HEK293 (cell line): ENCODE data around the gene PSMD13.
A peak's percentile ranks its signal among the peaks of the same experiment; 100 is the strongest.
"Not testable (repeated sequence)": the region's sequence is repeated elsewhere in the genome, so short reads cannot be mapped to it uniquely, and the experiment has no call there.

Source experiments
- CTCF ChIA-PET: fragments of 350-600 bp; formaldehyde crosslinking; extraction: SDS; loops from one replicate; lab custom pipeline; 2021; ENCODE audit warnings: antibody characterized with exemption; lab: Yijun Ruan, JAX
- POLR2A ChIA-PET: fragments of 300-600 bp; formaldehyde crosslinking; extraction: SDS; loops from one replicate; lab custom pipeline; 2020; ENCODE audit warnings: antibody characterized with exemption, inconsistent platforms; lab: Yijun Ruan, JAX
- H3K27ac ChIP-seq: fragments of 200-500 bp; sonication (Bioruptor generic); 2 replicates; pipeline ENCODE4 v1.5.1; 2014; ENCODE audit warnings: low read depth, low read length, control low read depth, inconsistent platforms; ENCODE audit errors: extremely low read depth
- H3K36me3 ChIP-seq, 2 experiments: fragments of 200-500 bp in 1 of 2; sonication (Bioruptor generic) in 1 of 2; 1 replicate in 1 of 2; 2 replicates in 1 of 2; pipeline ENCODE4 v1.5.1; 2014 to 2017; ENCODE audit warnings: inconsistent platforms in 2 of 2, low read length in 2 of 2; ENCODE audit not compliant: control insufficient read depth in 2 of 2, insufficient read depth in 1 of 2
- H3K4me1 ChIP-seq: fragments of 200-500 bp; sonication (Bioruptor generic); 2 replicates; pipeline ENCODE4 v1.5.1; 2014; ENCODE audit warnings: mild to moderate bottlenecking, low read length, inconsistent platforms; ENCODE audit not compliant: control insufficient read depth, insufficient read depth
- H3K4me3 ChIP-seq: 2 replicates; pipeline ENCODE4 v1.5.1; 2011; ENCODE audit warnings: low read depth, mild to moderate bottlenecking, control low read depth, low read length, moderate library complexity
- H3K9me3 ChIP-seq: fragments of 200-500 bp; sonication (Bioruptor generic); 2 replicates; pipeline ENCODE4 v1.5.1; 2014; ENCODE audit warnings: low read depth, low read length, inconsistent platforms; ENCODE audit not compliant: control insufficient read depth, insufficient read depth
- AEBP2 ChIP-seq: fragments of 450-650 bp; formaldehyde crosslinking; IDR thresholded peaks from 2 replicates; pipeline ENCODE4 v1.5.1; 2016; ENCODE audit warnings: missing biosample characterization, missing genetic modification characterization, borderline replicate concordance
- GLIS2 ChIP-seq: fragments of 450-650 bp; formaldehyde crosslinking; IDR thresholded peaks from 2 replicates; pipeline ENCODE4 v1.5.1; 2016; ENCODE audit warnings: missing biosample characterization, missing genetic modification characterization
- KLF10 ChIP-seq: fragments of 450-650 bp; IDR thresholded peaks from 2 replicates; pipeline ENCODE4 v1.5.1; 2018; ENCODE audit warnings: missing biosample characterization, mild to moderate bottlenecking, missing genetic modification characterization
- KLF8 ChIP-seq: fragments of 450-650 bp; formaldehyde crosslinking; IDR thresholded peaks from 2 replicates; pipeline ENCODE4 v1.5.1; 2016; ENCODE audit warnings: missing biosample characterization, missing genetic modification characterization
- MEIS1 ChIP-seq: sonication (generic); formaldehyde crosslinking; IDR thresholded peaks from 2 replicates; pipeline ENCODE4 v1.8.1; 2022; ENCODE audit warnings: missing genetic modification reagents, mild to moderate bottlenecking, borderline replicate concordance
- PRDM10 ChIP-seq: fragments of 450-650 bp; formaldehyde crosslinking; IDR thresholded peaks from 2 replicates; pipeline ENCODE4 v1.5.1; 2016; ENCODE audit warnings: missing biosample characterization, missing genetic modification characterization
- REST ChIP-seq: fragments of 450-650 bp; formaldehyde crosslinking; IDR thresholded peaks from 2 replicates; pipeline ENCODE4 v1.5.1; 2016; ENCODE audit warnings: missing biosample characterization, missing genetic modification characterization
- ZBTB17 ChIP-seq: fragments of 450-650 bp; formaldehyde crosslinking; IDR thresholded peaks from 2 replicates; pipeline ENCODE4 v1.5.1; 2016; ENCODE audit warnings: missing biosample characterization, missing genetic modification characterization
- ZFHX2 ChIP-seq: fragments of 450-650 bp; formaldehyde crosslinking; conservative IDR thresholded peaks from 2 replicates; pipeline ENCODE4 v1.5.1; 2016; ENCODE audit warnings: missing biosample characterization, missing genetic modification characterization
- ZNF121 ChIP-seq: fragments of 450-650 bp; formaldehyde crosslinking; IDR thresholded peaks from 2 replicates; pipeline ENCODE4 v1.5.1; 2016; ENCODE audit warnings: missing biosample characterization, missing genetic modification characterization
- ZNF248 ChIP-seq: fragments of 450-650 bp; formaldehyde crosslinking; IDR thresholded peaks from 2 replicates; pipeline ENCODE4 v1.5.1; 2017; ENCODE audit warnings: missing biosample characterization, missing genetic modification characterization
- ZNF423 ChIP-seq: fragments of 450-650 bp; formaldehyde crosslinking; IDR thresholded peaks from 2 replicates; pipeline ENCODE4 v1.5.1; 2016; ENCODE audit warnings: missing biosample characterization, missing genetic modification characterization
- ZNF501 ChIP-seq: fragments of 450-650 bp; formaldehyde crosslinking; IDR thresholded peaks from 2 replicates; pipeline ENCODE4 v1.5.1; 2016; ENCODE audit warnings: missing biosample characterization, missing genetic modification characterization
- ZNF513 ChIP-seq: fragments of 450-650 bp; IDR thresholded peaks from 2 replicates; pipeline ENCODE4 v1.5.1; 2018; ENCODE audit warnings: missing biosample characterization, missing genetic modification characterization
- ZNF580 ChIP-seq: fragments of 450-650 bp; formaldehyde crosslinking; IDR thresholded peaks from 2 replicates; pipeline ENCODE4 v1.5.1; 2016; ENCODE audit warnings: missing biosample characterization, missing genetic modification characterization
- ZNF585B ChIP-seq: fragments of 450-650 bp; formaldehyde crosslinking; IDR thresholded peaks from 2 replicates; pipeline ENCODE4 v1.5.1; 2016; ENCODE audit warnings: missing biosample characterization, missing genetic modification characterization
- ZNF621 ChIP-seq: fragments of 450-650 bp; formaldehyde crosslinking; IDR thresholded peaks from 2 replicates; pipeline ENCODE4 v1.5.1; 2017; ENCODE audit warnings: missing biosample characterization, missing genetic modification characterization
- ZNF664 ChIP-seq: fragments of 450-650 bp; formaldehyde crosslinking; IDR thresholded peaks from 2 replicates; pipeline ENCODE4 v1.5.1; 2016; ENCODE audit warnings: missing biosample characterization, missing genetic modification characterization
- ZNF704 ChIP-seq: fragments of 450-650 bp; formaldehyde crosslinking; IDR thresholded peaks from 2 replicates; pipeline ENCODE4 v1.5.1; 2016; ENCODE audit warnings: missing biosample characterization, missing genetic modification characterization

PSMD13 gene

GRCh38 chr11:235997-236773, 591 bp upstream of the PSMD13 start, which contains the start of gene SIRT3 (continued):
- 0 out of 2 replicates have a peak, but pooled peaks have one; percentile 30 for TF ChIP-seq PRDM10 (tag by site-specific recombination)
- no peak for TF ChIP-seq ZNF121
- peak; percentile 56; the same call in 1 of the 2 replicates for TF ChIP-seq ZBTB17
- TF ChIP-seq KLF8 (tag by site-specific recombination): peak; percentile 29; the same call in 1 of the 2 replicates
- TF ChIP-seq REST: 0 out of 2 replicates have a peak, but pooled peaks have one; percentile 11
- no peak; the same call in 1 of the 2 replicates for TF ChIP-seq ZFHX2 (tag by site-specific recombination)
- TF ChIP-seq ZNF501 (tag by site-specific recombination): peak; percentile 25; the same call in 1 of the 2 replicates
- peak; percentile 75; the same call in 1 of the 2 replicates for TF ChIP-seq KLF10 (tag by site-specific recombination)
- peak; percentile 15; the same call in 1 of the 2 replicates for TF ChIP-seq ZNF585B

GRCh38 chr11:238346-238745, 1.6 kb downstream of the PSMD13 start:
- not testable (repeated sequence) for H3K9me3 ChIP-seq, H3K4me3 ChIP-seq, H3K4me1 ChIP-seq, H3K27ac ChIP-seq
- ChIA-PET POLR2A (interaction anchor here (3.5 kb wide), 1 partner anchor 32 kb away, joined by 13 read pairs; the partner anchor contains the start of genes BET1L and RIC8A), CTCF (interaction anchor here (1.3 to 3.4 kb wide), 3 partner anchors 10 to 15 kb away, joined by 4 to 35 read pairs (median 5); no protein-coding TSS in a partner anchor)
- H3K36me3 ChIP-seq: peaks cover 4 to 44% of the 10 kb centered on the region in 2 experiments; a peak in 1 of 3 replicates

- peaks cover 5 to 62% of the 10 kb centered on the region in 2 experiments; a peak in 2 of 3 replicates for H3K36me3 ChIP-seq
- no peaks in the 10 kb centered on the region for H3K4me1 ChIP-seq
- no peaks in the 10 kb centered on the region for H3K9me3 ChIP-seq
- no peak overlapping the region for H3K4me3 ChIP-seq
- no peak overlapping the region for H3K27ac ChIP-seq
- POLR2A ChIA-PET: interaction anchor here (1.1 kb wide), 1 partner anchor 33 kb away, joined by 3 read pairs; the partner anchor contains the start of genes BET1L and RIC8A
- CTCF ChIA-PET: interaction anchor here (3.5 kb wide), 1 partner anchor 11 kb away, joined by 31 read pairs; no protein-coding TSS in a partner anchor
- TF ChIP-seq AEBP2 (no peak), ZNF580 (tag by site-specific recombination) (no peak), GLIS2 (tag by site-specific recombination) (no peak), ZNF621 (tag by site-specific recombination) (no peak), ZNF704 (tag by site-specific recombination) (no peak), ZNF664 (tag by site-specific recombination) (no peak), KLF10 (tag by site-specific recombination) (no peak), MEIS1 (no peak), ZNF513 (tag by site-specific recombination) (no peak), ZNF423 (tag by site-specific recombination) (no peak), ZNF248 (tag by site-specific recombination) (no peak)
These were observed 3.5 kb downstream of the PSMD13 start for GRCh38 chr11:240315-240714.
